Peyer's patch (tissue), 4 donors: ENCODE measurements around the gene RAB31. TPM values are rescaled to one million over a fixed set of nuclear protein-coding genes. Genes with fewer than 3 reads are reported as not detected.

Experiments
- DNase-seq, 3 donors: peaks; one replicate each; pipeline ENCODE4 v3.0.0-alpha.2; 2017 to 2019
- H3K27ac ChIP-seq, 4 donors: fragments of 200-600 bp; sonication (generic); one replicate each; pipeline ENCODE4 v1.5.1; 2016 to 2019
- H3K27me3 ChIP-seq, 2 donors: fragments of 200-600 bp; sonication (generic); one replicate each; pipeline ENCODE4 v1.5.1; 2019
- H3K36me3 ChIP-seq, 3 donors: fragments of 200-600 bp; sonication (generic); one replicate each; pipeline ENCODE4 v1.5.1; 2016 to 2019
- H3K4me1 ChIP-seq, 4 donors: fragments of 200-600 bp; sonication (generic); one replicate each; pipeline ENCODE4 v1.5.1; 2016 to 2019
- H3K4me3 ChIP-seq, 4 donors: fragments of 200-600 bp; sonication (generic); 1 replicate in 3 of 4; 2 replicates in 1 of 4; pipeline ENCODE4 v1.5.1; 2016 to 2019; ENCODE audit warnings: mild to moderate bottlenecking in 1 of 4
- H3K9me3 ChIP-seq, 4 donors: fragments of 200-600 bp; sonication (generic); one replicate each; pipeline ENCODE4 v1.5.1; 2016 to 2019; ENCODE audit warnings: mild to moderate bottlenecking in 1 of 4
- POLR2A ChIP-seq, 2 donors: fragments of 450-650 bp; IDR thresholded peaks; one replicate each; pipeline ENCODE4 v1.5.1; 2017; ENCODE audit warnings: antibody characterized with exemption in 2 of 2, mild to moderate bottlenecking in 2 of 2, moderate library complexity in 2 of 2
- total RNA-seq, 4 donors: library from RNA; depleted of rRNA; stranded (reverse); fragments of >200 nt; gene quantifications; one replicate each; pipeline ENCODE4 v1.1.0, GENCODE V29; 2016
- TF ChIP-seq, protein P1 (sequence below), 6 experiments: fragments of 450-650 bp in 4 of 6; fragments of 200-600 bp in 2 of 6; sonication (generic) in 1 of 6; IDR thresholded peaks; one replicate each; pipeline ENCODE4 v1.5.1; 2017 to 2019; ENCODE audit warnings: antibody characterized with exemption in 6 of 6, mild to moderate bottlenecking in 3 of 6, moderate library complexity in 1 of 6

Gene RAB31
- total RNA-seq, 4 donors from 2014 or later: 6.2 to 66.8 (median 17.7) TPM

DNA sequence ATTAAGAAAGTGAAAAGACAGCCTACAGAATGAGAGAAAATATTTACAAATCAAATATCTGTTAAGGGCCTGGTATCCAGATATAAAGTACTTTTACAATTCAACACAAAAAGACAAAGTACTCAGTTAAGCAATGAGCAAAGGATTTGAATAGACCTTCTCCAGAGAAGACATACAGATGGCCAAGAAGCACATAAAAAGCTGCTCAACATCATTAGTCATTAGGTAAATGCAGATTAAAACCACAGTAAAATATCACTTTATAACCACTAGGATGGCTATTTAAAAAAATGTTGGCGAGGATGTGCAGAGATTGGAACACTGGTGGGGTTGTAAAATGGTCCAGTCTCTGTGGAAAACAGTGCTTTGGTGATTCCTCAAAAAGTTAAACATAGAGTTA lies 38.9 kb downstream of the RAB31 start:
- H3K4me3 ChIP-seq: no peak overlapping the region
- TF ChIP-seq POLR2A (IDR thresholded peaks at IDR 0.05): no peak
- no peaks in the 10 kb centered on the region for H3K27me3 ChIP-seq
- DNase-seq: no peak
- H3K4me1 ChIP-seq: peaks cover 0 to 7% (median 0%) of the 10 kb centered on the region in 4 donors
- H3K36me3 ChIP-seq: no peaks in the 10 kb centered on the region
- H3K9me3 ChIP-seq: no peaks in the 10 kb centered on the region
- H3K27ac ChIP-seq: no peak overlapping the region

DNA sequence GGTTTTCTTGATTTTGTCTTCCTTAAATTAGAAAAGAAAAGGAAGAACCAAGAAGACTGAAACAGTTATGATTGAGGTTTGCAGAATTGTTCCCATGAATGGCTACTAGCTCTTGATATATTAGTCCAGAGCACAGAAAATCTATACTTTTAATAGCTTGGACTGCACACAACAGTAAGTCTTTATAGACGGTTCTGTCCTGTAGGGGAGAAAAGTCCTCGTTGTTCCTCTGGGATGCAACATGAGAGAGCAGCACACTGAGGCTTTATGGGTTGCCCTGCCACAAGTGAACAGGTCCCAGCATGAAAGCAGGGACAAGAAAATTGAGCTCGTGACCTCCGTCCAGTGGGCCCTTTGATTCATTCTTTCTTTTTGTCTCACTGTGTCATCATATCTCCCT lies 41.5 kb downstream of the RAB31 start:
- Histone ChIP-seq H3K4me3 (no peak overlapping the region), H3K4me1 (no peaks in the 10 kb centered on the region), H3K27me3 (no peaks in the 10 kb centered on the region), H3K27ac (no peak overlapping the region), H3K9me3 (no peaks in the 10 kb centered on the region), H3K36me3 (no peaks in the 10 kb centered on the region)
- no peak for DNase-seq
- TF ChIP-seq, protein P1, sequence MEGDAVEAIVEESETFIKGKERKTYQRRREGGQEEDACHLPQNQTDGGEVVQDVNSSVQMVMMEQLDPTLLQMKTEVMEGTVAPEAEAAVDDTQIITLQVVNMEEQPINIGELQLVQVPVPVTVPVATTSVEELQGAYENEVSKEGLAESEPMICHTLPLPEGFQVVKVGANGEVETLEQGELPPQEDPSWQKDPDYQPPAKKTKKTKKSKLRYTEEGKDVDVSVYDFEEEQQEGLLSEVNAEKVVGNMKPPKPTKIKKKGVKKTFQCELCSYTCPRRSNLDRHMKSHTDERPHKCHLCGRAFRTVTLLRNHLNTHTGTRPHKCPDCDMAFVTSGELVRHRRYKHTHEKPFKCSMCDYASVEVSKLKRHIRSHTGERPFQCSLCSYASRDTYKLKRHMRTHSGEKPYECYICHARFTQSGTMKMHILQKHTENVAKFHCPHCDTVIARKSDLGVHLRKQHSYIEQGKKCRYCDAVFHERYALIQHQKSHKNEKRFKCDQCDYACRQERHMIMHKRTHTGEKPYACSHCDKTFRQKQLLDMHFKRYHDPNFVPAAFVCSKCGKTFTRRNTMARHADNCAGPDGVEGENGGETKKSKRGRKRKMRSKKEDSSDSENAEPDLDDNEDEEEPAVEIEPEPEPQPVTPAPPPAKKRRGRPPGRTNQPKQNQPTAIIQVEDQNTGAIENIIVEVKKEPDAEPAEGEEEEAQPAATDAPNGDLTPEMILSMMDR (IDR thresholded peaks at IDR 0.05): no peak
- no peak for TF ChIP-seq POLR2A (IDR thresholded peaks at IDR 0.05)

DNA sequence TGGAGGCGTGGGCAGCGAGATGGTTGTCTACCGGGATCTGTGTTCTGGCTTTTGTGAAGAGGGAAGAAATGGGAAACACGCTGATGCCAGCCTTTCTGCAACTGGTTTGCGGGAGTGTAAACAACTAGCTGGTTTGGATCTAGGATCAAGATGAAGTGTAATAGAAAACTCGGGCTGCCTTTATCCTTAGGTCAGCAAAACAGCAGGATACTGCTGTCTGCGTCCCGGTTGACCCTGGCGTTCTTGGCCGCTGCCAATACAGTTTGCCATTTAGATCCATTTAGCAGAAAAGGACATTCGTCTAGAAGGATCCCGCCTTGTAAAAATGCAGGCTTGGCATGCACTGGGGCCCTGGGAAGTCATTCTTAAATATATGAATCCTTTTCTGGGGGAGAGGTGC lies 42.0 kb downstream of the RAB31 start:
- Histone ChIP-seq H3K27ac (no peak overlapping the region), H3K27me3 (no peaks in the 10 kb centered on the region), H3K4me1 (no peaks in the 10 kb centered on the region)

DNA sequence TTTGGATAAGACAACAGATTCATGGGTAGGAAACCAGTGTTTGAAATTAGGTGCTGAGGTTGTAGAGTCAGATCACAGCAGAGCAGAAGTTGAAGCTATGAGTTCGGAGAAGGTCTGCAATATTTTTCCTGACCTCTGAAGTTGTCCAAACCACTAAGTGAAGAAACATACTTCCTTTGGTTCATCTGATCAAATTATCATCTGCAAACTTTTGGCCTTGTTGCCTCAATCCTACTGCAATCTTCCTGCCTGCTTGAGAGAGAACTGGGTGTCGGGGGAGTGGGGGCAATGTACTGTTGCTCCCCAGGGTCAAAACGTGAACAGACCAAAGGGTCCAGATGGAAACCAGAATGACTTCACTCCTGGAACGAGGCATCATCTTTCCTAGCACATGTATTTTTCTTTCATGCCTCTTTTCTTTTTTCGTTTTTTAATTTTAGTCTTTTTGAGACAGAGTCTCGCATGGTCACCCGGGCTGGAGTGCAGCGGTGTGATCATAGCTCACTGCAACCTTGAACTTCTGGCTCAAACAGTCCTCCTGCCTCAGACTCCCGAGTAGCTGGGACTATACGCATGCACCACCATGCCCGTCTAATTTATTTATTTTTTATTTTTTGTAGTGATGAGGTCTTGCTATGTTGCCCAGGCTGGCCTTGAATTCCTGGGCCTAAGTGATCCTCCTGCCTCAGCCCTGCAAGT lies 42.7 kb downstream of the RAB31 start:
- H3K4me3 ChIP-seq: no peak overlapping the region
- no peaks in the 10 kb centered on the region for H3K27me3 ChIP-seq
- no peak for DNase-seq
- H3K36me3 ChIP-seq: no peaks in the 10 kb centered on the region
- TF ChIP-seq, protein P1 (IDR thresholded peaks at IDR 0.05): no peak
- TF ChIP-seq POLR2A (IDR thresholded peaks at IDR 0.05): no peak
- no peak overlapping the region for H3K27ac ChIP-seq
- no peaks in the 10 kb centered on the region for H3K4me1 ChIP-seq
- H3K9me3 ChIP-seq: no peaks in the 10 kb centered on the region

More for the DNA sequence above, 42.0 kb downstream of the RAB31 start:
- no peaks in the 10 kb centered on the region for H3K9me3 ChIP-seq
- no peaks in the 10 kb centered on the region for H3K36me3 ChIP-seq
- TF ChIP-seq POLR2A (IDR thresholded peaks at IDR 0.05): no peak
- TF ChIP-seq, protein P1 (IDR thresholded peaks at IDR 0.05): no peak
- DNase-seq: no peak
- no peak overlapping the region for H3K4me3 ChIP-seq

DNA sequence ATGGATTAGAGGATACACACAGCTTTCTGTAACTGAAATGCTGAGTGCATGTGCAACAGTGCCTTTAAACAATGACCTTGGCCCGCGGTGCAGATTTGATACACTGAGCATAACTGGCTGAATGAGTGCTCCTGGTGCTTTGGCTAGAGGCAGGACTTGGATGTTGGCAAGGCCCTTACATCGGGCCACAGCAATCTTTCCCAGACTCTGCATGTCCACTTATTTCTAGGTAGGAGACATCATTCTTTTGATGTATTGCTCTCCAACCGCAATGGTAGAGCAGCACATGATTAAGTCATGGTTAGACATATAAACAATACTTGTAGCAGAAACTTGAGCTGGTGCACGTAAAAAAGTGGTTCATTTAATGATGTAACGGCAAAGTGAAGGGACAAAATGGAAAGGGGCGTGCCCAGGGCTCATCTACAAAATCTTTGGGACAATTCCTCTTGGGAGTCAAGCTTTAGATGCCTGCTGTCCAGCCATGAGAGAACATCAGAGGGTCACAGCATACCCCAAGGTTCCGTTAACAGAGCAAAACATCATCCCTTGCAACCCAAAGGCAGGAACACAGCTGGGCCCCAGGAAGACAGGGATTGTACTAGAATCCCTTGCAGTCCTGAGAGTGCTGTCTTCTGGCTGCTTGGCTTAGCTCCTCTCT lies 43.4 kb downstream of the RAB31 start:
- Histone ChIP-seq H3K4me3 (no peak overlapping the region), H3K9me3 (no peaks in the 10 kb centered on the region), H3K4me1 (no peaks in the 10 kb centered on the region), H3K27me3 (no peaks in the 10 kb centered on the region), H3K27ac (no peak overlapping the region), H3K36me3 (no peaks in the 10 kb centered on the region)
- no peak for DNase-seq
- no peak for TF ChIP-seq POLR2A (IDR thresholded peaks at IDR 0.05)
- TF ChIP-seq, protein P1 (IDR thresholded peaks at IDR 0.05): no peak

DNA sequence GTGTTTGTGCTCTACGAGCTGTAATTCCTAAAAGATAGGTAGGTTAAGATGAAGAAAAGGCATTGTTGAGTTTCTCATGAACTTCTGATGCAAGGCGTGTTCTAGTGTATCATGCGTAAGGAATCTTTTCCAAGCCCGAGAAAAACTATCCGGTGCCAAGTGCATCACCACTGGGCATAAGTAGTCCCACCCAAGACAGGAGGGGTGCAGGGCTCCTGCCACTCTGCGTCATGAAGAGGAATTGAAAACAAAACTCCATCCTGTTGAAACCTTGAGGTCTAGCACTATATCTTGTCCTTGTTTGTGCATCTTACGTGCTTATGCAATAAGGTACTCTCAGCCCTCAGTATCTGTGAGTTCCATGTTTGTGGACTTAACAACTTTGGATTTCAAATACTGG lies 45.7 kb downstream of the RAB31 start:
- TF ChIP-seq POLR2A (IDR thresholded peaks at IDR 0.05): no peak
- TF ChIP-seq, protein P1 (IDR thresholded peaks at IDR 0.05): no peak
- no peak overlapping the region for H3K4me3 ChIP-seq
- DNase-seq: no peak
- no peaks in the 10 kb centered on the region for H3K27me3 ChIP-seq
- H3K4me1 ChIP-seq: no peaks in the 10 kb centered on the region
- no peaks in the 10 kb centered on the region for H3K9me3 ChIP-seq
- no peaks in the 10 kb centered on the region for H3K36me3 ChIP-seq
- H3K27ac ChIP-seq: no peak overlapping the region
